HS-27A (cell line): ENCODE results near the gene TRIM2.

Source experiments
- DNase-seq: peaks from one replicate; pipeline ENCODE4 v3.0.0-alpha.2; 2012; ENCODE audit warnings: low read depth, missing footprints

TRIM2 gene

DNA sequence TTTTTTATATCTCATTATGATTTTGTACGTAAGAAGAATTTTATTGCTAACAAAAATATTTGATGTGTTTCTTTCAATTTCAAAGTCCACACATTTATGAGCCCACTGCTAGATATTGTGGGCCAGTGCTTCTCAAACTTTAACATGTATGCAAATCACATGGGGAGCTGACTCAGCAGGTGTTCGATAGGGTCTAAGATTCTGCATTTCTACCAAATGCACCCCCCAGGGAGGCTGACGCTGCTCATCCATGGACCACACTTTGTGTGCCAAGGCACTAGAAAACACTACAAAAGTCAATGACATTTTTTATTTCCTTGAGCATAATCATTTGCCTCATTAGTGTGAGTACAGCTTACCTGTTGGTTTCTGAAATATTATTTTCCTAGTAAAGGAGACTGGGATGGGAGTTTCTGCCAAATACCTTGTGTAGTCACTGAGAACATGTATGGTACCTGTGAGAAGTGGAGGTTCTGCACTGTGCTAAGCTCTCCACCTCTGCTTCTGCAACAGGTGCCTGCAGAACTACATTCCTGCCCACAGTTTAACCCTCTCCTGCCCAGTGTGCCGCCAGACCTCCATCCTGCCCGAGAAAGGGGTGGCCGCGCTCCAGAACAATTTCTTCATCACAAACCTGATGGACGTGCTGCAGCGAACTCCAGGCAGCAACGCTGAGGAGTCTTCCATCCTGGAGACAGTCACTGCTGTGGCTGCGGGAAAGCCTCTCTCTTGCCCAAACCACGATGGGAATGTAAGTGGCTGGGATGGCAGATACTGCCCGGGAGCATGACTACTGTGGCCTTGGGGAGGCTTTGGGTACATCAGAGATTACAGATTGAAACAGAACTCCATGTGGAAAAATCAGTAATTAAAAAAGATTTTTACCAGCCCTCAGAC is 71.4 kb downstream of the TRIM2 start:
- DNase-seq = no peak

DNA sequence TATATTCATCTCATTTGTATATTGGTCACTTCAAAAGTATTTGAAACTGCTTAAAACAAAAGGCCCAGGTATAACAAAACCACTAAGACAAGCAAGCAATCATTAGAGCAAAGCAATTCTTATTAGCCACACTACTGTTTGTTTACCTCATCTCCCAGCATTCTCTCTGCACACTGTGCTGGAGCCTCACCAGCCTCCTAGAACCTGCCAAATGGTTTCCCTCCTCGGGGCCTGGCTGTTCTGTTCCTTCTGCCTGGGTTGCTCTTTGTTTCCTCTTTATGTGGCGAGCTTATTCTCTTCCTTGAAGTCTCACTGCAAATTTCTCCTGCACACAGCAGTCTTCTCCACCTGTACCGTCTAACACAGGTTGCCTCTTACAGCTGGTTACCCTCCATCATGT is 72.7 kb downstream of the TRIM2 start:
- DNase-seq = no peak

DNA sequence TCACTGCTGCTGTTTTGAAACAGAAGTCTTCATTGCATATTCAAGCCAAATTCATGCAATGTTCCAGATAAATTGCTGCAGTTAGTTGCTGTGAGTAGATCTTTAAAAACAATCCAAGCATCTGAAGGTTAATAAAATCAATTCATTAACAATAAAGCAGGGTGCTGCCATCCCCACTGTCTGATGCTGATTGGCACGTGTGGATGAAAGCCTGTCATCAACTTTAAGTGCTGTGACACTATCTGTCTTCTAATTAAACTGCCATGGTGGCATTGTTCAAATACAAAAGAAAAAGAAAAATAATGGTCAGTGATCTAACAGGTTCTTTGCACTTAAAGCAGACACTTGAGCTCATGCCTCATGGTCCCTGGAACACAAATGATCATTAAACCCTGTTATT is 77.2 kb downstream of the TRIM2 start:
- DNase-seq = no peak

DNA sequence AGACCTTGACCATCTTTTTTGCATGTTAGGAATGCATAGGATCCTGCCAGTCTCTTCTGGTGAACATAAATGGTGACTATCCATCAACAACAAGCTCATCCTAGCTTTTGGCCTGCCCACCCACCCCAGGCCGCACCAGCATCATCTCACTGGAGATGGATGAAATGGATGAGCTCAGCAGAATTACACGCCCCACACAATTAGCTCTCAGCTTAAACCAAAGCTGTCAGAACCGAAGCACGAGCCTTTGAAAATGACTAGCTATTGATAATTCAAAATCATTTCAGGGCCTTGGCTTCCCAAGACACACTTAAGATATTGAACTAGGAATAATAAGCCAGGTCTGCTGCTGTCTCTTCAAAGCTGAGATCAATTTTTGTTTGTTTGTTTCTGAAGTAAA is 77.8 kb downstream of the TRIM2 start:
- no peak for DNase-seq

DNA sequence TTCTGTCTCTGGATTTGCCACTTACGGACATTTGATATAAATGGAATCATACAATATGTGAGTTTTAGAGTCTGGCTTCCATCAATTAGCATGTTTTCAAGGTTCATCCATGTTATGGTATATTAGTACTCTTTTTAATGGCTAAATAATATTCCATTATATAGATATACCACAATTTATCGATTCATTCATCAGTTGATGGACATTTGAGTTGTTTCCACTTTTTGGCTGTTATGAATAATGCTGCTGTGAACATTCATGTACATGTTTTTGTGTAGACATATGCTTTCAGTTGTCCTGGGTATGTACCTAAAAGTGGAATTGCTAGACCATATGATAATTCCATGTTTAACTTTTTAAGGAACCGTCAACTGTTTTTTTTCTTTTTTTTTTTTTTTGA is 79.0 kb downstream of the TRIM2 start:
- DNase-seq = no peak

DNA sequence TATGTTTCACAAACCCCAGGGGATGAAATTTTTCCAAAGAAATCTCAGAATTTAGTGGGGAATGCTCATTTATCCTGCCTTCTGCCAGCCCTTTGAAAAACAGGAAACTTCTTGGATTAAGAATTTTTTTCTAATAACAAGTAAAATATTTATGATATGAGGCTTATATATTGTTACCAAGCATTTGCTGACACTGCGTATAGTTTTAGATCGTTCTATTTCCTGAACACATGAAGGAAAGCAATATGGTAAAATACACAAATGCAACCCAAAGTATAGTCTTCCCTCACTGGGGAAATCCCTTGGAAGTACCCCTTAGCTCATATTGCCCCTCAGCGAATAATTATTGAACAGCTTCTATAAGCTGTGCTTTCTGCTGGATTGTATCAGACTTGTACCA is 85.9 kb downstream of the TRIM2 start:
- no peak for DNase-seq

DNA sequence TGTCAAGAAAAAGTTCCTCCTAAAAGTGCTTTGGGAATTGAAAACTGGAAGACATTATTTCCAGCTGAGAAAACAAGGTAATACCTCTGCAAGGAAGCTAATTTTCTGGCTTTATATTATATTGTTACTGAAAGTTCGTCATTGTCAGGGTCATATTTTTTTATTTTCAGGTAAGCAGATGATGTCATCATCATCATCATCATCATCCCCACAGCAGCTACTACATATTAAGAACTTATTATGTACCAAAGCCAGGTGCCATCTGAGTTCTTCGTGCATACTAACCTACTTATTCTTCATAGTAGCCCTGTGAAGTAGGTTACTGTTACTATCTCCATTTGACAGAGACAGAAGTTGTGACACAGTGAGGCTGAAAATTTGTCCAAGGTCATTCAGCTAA is 87.3 kb downstream of the TRIM2 start:
- no peak for DNase-seq

DNA sequence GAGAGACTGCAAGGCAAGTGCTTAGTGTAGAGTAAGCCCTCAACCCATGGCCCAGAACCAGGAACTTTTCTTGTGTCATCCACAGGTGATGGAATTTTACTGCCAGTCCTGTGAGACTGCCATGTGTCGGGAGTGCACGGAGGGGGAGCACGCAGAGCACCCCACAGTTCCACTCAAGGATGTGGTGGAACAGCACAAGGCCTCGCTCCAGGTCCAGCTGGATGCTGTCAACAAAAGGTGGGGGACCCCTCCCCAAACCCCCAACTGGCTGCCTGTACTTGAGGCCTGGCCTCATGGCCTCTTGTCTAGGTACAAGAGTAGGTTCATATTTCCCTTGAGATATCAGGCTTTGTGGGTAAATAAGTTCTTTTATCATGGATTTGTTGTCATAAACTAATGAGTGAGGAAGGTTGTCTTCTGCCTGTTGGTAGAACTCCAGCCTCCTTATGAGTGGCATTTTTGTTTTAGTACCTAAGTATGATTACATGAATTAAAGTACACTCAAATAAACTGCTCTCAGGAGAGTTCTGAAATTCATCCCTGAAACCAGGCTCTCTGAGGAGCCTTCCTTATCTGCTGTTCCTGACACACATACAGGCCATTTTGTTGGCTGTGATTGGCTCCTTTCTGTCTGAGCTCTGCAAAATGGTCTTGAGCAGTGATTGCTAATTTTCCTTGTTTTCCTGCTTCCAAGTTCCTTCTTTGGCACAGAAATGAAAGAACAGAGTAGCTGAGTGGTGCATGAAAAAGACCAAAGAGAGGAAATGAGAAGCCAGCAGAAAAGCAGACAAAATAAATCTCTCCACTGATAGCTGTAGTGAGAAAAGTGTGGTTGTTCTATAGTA is 88.9 kb downstream of the TRIM2 start:
- no peak for DNase-seq

DNA sequence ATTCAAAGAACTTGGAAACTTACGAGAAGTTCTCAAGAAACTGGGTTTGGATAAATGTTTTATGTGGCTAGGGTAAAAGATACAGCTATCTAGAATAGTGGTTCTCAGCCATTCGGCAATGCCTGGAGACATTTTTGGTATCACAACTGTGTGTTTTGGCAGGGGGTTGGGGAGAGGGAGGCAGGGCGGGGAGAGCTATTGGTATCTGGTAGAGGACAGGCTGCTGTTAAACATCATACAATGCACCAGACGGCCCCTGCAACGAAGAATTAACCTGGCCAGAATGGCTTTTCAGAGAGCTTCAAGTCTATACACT is 89.5 kb downstream of the TRIM2 start:
- no peak for DNase-seq

DNA sequence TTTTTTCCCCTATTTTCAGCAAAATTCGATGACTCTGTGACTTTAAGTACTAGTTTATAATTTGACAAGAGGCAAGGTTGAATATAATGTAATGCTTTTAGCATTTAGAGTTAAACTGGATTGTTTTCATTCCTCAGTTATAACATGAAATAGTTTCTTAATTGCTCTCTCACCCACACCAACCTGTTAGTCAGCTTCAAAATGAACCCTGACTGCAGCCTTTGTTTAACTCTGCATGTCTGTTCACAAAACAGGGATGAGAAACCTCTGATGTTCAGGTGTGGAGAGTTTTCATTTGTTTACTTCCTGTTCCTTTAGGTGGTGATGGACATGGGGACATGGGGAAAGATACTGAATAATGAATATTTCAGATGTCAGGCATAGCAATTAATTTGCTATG is 90.4 kb downstream of the TRIM2 start:
- no peak for DNase-seq

DNA sequence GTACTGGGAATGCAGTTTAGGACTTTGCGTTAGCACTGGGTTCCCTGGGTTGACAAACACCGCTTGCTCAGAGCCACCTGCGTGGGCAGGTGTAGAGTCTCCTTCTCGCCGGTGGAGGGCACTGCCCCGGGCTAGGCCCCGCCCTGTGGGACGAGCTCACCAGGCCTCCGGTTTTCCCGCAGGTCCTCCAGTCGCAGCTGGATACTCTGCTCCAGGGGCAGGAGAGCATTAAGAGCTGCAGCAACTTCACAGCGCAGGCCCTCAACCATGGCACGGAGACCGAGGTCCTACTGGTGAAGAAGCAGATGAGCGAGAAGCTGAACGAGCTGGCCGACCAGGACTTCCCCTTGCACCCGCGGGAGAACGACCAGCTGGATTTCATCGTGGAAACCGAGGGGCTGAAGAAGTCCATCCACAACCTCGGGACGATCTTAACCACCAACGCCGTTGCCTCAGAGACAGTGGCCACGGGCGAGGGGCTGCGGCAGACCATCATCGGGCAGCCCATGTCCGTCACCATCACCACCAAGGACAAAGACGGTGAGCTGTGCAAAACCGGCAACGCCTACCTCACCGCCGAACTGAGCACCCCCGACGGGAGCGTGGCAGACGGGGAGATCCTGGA is 91.0 kb downstream of the TRIM2 start:
- DNase-seq = no peak

DNA sequence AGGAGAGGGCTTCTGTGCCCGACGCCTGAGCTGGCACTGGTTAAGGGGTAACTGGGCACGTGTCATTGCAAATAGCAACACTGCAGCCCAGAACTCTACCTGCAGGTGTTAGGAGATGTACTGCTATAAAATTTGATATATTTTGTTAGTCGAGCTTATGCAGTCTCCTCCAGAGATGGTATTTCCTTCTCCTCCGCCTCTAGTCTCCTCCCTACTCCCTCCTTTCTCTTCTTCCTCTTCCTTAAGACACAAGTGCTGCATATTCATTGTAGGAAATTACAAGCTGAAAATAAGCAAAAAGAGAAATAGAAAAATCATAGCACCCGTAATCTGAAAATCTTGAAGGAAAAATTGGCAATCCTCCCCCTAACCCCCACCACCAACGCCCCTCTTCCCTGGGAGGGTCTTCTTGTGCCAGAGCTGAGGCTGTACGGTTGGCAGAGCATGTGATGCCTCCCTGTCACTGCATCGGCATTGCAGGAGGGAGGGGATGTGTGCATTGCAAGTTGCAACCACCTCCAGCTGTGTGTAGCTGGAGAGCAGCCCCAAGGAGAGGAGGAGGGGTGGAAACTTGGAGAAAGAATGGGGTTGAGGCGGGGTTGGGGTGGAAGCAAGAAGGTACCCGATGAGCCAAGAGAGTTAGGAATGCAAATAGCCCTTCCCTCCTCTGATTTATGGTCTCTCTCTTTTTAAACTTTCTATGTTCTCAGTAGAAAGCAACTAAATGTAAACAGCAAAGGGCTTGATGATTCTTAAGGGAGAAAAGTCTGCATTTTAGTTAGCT is 92.0 kb downstream of the TRIM2 start:
- DNase-seq = no peak

DNA sequence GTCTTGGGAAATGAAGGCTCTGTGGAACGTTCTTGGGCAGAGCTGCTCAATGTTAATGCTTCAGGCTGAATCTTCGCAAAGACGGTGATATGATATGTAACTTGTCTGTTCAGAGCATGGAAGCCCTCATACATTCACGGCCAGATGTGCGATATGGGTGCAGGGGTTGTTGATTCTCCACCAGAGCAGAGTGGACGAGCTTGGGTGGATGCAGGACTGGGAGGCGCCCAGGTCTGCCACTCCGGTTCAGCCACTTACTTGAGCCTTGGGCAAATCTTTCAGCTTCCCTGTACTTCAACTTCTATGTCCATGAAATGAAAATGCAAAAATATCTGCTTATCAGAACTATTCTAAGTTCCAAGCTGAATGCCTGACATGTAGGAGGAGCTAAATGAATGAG is 92.9 kb downstream of the TRIM2 start:
- DNase-seq = no peak

DNA sequence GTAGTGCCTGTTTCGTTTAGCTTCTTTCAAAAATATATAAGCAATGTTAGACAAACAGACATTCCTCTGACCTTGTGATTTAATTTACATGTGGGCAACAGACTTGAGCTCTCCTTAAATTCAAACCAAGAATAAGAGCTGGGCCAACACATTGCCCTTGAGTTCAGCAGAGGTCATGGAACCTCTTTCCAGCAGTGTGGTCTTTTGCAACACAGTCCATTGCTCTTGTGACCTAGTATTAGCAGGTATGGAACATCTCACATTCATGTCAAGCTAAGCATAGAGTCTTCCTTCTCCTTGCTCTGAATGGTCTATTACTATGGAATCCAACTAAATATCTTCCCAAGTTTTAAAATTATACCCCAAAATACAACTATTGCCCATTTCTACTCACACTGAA is 106.5 kb downstream of the TRIM2 start:
- no peak for DNase-seq

DNA sequence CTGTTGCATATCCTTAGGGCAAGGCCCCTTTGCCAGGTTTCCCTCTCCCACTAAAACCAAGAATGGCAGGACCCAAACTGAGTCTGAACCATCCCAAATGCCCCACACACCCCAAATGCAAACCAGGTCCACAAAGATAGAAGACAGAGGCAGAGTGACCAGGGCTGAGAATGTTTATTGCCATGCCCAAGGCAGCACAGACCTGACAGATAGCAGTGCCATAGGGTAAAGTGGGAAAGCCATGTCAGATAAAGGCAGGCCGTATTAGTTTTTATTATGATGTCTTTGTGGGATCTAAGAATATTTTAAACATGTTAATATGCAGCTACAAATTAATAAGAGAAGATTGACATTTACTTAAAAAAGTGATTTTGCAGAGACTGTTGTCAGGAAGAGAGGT is 110.7 kb downstream of the TRIM2 start:
- DNase-seq = no peak

DNA sequence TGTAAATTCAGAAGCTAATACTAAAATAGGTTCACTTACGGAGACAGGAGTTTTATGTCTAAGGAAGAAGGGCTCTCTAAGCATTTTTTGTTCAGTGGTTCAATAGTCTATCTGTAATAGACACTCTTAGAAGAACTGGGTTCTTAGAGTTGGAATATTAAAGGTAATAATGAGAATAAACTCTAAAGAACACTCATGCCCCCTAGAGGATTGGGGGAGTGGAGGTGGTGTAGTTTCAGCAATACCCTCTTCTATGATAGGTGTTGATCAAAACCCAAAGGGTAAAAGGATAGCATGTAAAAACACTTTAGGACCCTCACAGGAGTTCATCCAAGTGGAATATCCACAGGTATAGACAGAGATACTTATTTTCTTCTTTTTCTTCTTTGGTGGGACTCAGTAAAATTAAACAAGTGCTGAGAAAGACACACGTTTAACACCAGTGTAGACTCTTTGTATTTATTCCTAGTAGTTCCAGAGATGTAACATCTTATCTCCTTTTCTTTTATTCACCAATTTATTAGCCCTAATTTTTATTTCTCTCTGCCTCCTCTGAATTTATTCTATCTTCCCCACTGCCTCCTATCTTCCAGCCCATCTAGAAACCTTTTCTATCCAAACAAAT is 114.6 kb downstream of the TRIM2 start:
- peak; percentile 35 for DNase-seq

DNA sequence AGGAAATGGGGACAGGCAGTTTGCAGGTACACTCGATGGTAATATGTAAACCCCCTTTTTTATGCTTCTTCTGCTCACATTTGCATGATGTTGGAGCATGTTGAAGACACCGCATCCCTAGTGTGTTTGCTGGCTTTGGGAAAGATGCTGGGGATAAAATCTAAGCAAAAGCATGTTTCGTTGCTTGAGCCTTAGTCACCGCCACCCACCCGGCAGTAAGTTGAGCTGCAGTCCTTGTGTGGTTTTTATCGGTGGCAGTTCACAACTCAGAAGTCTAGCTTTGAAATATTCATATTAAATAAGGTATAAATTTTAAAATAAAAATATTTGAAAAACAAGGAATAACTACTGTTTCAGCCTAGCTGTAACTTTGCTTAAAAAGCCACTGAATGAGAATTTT is 118.5 kb downstream of the TRIM2 start:
- no peak for DNase-seq

DNA sequence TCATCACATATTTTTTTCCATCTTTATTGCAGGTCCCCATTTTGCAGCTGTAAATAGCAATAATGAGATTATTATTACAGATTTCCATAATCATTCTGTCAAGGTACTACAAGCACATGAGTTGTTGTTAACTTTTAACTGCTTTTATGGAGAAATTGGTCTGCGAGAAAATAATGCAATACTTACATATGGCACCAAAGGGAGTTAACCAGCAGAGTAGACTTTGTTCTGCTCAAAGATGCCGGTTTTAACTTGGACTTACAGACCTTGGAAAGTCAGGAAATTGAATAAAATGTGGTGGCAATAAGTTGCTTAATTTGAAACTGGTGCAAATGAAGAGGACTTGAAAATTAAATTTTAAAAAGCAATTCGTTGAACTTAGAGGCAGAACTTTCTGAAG is 119.8 kb downstream of the TRIM2 start:
- DNase-seq = no peak

DNA sequence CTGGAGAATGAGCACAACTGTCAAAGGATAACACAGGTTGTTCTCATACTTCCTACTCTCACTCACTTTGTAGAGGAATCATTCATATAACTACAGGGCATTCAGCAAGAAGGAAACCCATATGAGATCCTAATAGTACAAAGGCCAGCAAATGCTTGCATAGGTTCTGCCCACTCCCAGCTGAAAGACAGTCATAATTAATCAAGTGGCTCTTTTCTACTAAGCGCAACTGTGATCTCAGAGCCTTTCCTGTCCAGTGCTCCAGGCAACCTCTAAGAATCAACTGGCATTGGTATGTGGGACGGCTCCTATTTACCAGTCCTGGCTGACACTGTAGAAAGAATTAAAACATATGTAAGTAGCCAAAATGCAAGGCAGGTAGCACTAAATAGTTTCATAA is 121.3 kb downstream of the TRIM2 start:
- no peak for DNase-seq

DNA sequence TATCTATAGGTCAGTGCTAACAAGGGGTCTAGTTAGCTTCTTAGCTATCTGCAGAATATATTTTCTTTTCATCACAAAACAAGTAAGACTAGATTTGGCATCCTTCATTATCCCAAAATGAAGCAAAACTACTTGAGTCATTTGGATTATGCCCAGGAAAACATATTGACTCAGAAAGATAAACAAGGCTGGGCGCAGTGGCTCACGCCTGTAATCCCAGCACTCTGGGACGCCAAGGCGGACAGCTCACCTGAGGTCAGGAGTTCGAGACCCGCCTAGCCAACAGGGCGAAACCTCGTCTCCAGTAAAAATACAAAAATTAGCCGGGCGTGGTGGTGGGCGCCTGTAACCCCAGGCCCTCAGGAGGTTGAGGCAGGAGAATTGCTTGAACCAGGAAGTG is 122.3 kb downstream of the TRIM2 start:
- DNase-seq = no peak

DNA sequence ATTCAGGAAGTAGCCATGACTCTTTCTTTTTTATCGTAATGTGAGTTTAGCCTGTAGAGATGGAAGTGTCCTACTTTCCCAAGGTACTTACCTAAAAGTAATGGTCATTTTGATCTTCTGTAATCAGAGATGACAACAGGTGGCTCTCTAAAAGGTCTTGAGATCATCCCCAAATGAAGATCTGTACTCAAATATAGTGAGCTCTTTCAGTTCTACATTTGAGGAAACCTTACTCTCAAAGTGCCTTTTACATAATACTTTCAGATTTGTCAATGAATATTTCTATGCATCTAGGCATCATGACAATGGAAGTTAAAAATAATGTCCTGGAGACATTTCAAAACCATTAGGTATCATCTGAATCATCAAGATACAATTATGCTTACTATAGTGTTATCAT is 123.0 kb downstream of the TRIM2 start:
- no peak for DNase-seq

DNA sequence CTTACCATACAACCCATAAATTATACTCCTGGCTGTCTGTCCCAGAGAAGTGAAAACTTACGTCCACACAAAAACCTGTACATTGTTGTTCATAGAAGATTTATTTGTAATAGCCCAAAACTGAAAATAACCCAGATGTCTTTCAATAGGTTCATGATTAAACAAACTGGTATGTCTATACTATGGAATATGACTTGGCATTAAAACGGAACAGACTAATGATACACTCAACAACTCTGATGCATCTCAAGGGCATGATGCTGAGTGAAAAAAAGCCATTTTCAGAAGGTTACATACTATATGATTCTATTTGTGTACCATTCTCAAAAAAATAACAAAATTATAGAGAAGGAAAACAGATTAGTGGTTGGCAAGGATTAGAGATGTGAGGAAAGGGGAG is 128.7 kb downstream of the TRIM2 start:
- no peak for DNase-seq
